UCSD-AML1 (cell line): ENCODE measurements around the gene MLYCD.

Experiments
- DNase-seq: peaks from one replicate; lab custom pipeline; 2025; ENCODE audit not compliant: unreplicated experiment; lab: John Stamatoyannopoulos, UW

Gene MLYCD

DNA sequence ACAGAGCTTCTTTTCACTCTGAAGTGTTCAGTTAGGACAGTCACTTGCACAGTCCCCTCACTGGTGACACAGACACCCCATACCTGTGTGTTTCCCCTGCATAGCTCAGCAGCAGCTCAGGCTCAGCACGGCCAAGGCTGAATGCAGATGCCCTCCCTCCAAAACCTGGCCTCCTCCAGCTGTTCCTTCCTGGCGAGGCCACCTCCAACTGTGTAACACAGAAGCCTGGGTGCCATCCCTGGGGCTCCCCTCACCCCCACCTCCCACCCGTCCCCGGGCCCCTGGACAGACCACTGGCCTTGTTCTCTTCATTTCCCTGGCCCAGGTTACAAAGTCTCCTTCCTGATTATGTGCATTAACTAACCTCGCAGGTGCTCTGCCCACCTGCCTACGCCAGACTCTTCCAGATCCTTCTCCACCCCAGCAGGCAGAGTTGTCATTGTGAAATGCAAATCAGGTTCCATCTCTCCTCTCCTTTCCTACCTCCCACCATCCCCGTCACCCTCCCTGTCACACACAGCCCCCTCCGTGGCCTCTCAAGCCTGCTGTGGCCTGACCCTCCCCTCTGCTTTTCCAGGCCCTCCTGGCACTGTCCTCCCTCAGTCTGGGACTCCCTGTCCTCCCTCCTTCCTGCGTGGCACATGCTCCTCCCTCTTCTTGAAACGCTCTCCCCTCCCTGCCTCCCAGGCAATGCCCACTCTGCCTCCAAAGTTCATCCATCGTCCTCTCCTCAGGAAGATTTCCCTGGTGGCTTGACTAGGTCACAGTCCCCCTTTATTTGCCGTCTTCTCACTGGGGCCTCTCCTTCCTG lies 26.4 kb downstream of the MLYCD start:
- DNase-seq: no peak

DNA sequence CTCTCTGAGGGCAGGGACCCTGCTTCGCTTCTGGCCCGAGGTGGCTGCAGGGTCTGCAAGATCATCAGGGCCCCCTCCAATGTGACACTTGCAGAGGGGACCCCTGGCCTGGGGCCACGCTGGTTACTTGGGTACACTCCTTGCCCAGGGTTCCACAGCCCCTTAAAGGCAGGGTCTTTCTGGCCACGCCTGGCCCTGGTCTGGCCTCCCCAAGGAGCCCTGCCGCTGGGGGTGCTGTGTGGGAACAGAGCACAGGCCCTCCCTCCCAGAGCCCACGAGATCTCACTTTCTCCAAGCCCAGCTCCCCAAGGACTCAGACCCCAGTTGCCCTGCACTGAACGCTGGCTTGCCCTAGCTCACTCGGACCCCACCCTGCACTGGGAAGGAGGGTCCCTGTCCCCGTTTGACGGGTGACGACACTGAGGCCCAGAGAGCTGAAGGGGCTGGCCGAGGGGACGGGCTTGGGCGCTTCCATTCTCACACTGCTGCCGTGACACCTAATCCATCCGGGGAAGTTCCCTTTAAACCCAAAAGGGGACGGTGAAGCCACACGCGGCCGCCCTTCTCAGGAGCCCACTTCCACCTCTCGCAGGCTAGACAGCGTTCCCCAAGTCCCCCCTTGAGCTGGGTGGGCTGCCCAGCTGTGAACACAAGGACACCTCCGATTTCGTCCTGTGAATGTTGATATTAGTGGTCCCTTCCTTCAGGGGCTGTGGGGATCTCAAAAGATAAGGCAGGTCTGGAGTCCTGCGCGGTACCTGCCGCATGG lies 27.2 kb downstream of the MLYCD start:
- DNase-seq: no peak

GRCh38 chr16:83926726-83927397 lies 27.9 kb downstream of the MLYCD start:
- peak; percentile 49 for DNase-seq

DNA sequence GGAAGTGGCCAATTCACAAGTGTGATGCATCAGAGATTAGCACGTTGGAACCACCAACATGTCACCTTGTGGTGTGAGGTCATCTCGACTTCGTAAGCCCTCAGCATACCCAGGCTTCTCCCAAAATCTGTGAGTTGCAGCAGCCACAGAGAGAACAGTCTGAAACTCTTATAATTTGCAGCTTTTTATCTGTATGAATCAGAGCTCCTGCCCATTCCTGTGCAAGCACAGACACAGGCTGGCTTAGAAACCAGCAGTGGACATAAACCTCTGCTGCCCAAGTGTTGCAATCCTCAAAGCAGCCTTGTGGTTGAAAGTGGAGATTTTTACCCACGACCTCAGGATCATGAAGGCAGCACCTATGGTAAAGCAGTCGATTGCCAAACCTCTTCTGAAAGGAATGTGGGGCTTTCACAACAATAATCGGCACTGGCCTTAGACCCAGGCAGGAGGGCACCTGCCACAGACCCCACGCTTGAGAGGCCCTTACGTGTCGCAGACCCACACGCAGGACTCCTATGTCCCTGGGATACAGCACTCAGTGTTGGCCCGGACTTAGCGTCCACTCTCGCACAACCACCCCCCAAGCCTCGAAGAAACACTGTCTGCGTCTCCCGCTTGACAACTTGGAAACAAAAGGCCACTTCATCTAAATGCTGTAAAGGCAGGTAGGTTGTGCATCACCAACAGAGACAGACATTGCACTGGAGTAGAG lies 29.6 kb downstream of the MLYCD start:
- DNase-seq: no peak

DNA sequence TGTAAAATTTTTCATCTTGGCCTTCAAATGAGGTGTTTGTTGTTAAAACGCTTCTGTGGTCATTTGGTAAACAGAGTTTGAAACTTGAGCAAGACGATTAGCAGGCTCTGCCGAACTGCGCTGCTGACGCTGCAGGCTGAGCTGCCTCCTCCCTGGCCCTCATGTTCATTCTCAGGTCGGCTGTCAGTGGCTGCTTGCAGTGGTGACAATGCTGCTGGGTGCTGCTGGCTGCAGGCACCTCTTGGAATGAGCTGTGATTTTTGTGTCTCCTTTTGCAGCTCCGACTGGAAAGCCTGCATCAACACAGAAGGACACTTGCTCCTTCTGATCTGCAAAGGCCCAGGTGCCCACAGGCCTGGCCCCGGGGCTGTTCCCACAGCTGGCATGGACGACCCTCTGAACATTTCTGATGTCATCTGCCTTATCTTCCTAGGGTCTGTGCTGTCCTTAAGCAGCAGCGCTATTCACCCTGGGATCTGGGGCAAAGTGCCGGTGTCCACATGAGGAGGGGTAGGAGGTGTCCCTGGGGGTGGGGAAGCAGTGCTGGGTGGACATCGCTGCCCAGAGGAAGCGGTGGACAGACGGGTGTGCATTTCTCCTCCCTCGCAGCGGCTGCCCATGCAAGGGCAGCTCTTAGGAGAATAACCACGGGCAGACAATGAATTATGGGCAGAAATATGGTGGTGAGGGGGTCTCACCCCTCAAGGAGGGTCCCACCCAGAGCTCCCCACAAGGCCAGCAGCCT lies 31.1 kb downstream of the MLYCD start:
- DNase-seq: no peak

GRCh38 chr16:83930730-83931500 lies 32.0 kb downstream of the MLYCD start:
- DNase-seq: no peak

GRCh38 chr16:83931556-83931955 lies 32.6 kb downstream of the MLYCD start:
- no peak for DNase-seq

- no peak for DNase-seq
These were observed 33.4 kb downstream of the MLYCD start for GRCh38 chr16:83932304-83932703.

- DNase-seq: no peak
These were observed 34.2 kb downstream of the MLYCD start for GRCh38 chr16:83932955-83933673.

GRCh38 chr16:83933885-83934683 lies 35.2 kb downstream of the MLYCD start:
- peak; percentile 35 for DNase-seq

GRCh38 chr16:83934684-83934977 lies 35.7 kb downstream of the MLYCD start:
- DNase-seq: no peak

DNA sequence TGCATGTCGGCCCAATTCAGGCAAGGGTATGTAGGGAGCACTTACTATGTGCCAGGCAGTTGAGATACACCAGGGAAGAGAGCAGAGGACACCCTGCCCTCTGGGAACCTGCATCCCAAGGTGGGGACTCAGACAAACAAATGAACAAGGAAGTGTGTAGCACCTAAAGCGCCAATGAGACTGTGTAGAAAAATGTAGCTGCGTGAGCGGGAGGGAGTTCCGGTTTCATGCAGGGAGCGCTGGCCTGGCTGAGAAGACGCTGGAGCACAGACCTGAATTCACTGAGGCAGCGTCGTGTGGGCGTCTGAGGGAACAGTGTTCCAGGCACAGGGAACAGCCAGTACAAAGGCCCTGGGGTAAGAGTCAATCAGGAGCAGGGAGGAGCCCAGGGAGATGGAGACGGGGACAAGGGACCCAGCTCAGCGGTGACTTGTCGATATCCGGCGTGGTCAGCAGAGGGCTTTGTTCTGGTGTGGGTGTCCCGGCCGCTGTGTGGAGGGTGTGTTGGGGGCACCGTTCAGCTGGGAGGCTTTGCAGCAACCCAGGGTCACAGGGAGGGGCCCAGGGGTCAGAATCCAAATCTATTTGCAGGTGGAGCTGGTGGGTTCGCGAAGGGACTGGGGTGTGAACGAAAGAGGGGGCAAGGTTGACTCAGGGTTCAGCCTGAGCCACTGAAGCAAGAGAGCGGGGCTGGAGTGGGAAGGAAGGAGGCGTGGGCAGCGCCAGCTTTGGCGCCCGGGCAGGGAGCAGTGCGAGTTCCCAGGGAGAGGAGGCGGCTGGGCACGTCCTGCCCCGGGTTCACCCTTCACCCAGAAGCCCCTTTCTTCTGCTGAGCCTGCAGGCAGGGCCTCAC lies 36.3 kb downstream of the MLYCD start:
- no peak for DNase-seq

- no peak for DNase-seq
These were observed 36.9 kb downstream of the MLYCD start for GRCh38 chr16:83935858-83936255.

DNA sequence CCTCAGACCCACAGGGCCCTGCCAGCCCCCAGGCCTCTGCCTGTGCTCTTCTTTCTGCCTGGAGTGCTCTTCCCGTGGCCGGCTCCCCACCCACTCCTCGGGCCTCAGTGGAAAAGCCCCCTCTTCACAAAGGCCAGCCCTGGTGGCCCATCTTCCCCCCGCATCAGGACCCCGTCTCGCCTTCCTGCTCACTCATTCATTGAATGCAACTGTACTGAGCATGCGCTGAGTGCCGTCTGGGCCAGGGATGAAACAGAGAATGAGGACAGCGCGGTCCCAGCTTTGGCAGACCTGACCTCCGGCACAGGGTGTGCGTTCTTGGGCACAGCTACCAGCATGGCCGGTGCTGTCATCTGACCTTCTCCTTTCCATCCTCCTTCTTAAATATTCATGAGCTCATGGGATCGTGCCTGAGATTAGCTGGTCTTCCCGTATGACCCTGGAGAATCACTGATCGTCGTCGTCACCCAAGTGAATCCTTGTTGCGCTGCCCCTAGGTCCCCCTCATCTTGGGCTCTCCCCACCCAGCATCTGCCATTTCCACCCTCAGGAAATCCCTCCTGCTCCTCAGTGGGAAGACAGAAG lies 37.8 kb downstream of the MLYCD start:
- no peak for DNase-seq

DNA sequence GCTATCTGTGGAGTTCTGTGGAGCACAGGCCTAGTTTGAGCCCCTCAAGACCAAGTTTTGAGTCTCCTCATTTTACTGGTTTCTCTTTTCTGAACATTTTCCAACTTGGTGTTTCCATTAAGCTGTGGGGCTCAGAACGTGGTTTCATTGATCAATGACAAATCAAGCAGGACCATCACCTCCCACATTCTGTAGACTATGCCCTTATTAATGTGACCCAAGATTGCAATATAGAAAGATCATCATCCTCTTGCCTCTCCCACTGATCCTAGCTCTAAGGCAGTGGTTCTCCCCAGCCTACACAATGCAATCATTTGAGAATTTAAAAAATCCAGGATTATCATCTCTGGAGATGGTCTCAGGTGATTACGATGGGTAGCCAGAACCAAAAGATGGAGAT lies 38.4 kb downstream of the MLYCD start:
- no peak for DNase-seq

- no peak for DNase-seq
These were observed 39.3 kb downstream of the MLYCD start for GRCh38 chr16:83937922-83938885.
